NOMO-1 treated with dmso at 0.1 percent for 144 hours (cell line): ENCODE results near the gene KAT5.
"Not testable (repeated sequence)": the region's sequence is repeated elsewhere in the genome, so short reads cannot be mapped to it uniquely, and the experiment has no call there.

Experiments used
- DNase-seq: peaks from one replicate; lab custom pipeline; 2025; ENCODE audit not compliant: unreplicated experiment; lab: John Stamatoyannopoulos, UW

The KAT5 gene

GRCh38 chr11:65708451-65708850, 3.6 kb upstream of the KAT5 start:
- DNase-seq = no peak

- no peak for DNase-seq
Measured at GRCh38 chr11:65709661-65710060, 2.4 kb upstream of the KAT5 start.

GRCh38 chr11:65710421-65710820, 1.6 kb upstream of the KAT5 start:
- DNase-seq = no peak

- no peak for DNase-seq
Measured at GRCh38 chr11:65712633-65713076, 603 bp downstream of the KAT5 start.

- DNase-seq = no peak
Measured at GRCh38 chr11:65713212-65713969, 1.3 kb downstream of the KAT5 start.

GRCh38 chr11:65714433-65714832, 2.4 kb downstream of the KAT5 start:
- DNase-seq = no peak

GRCh38 chr11:65716302-65716701, 4.2 kb downstream of the KAT5 start:
- no peak for DNase-seq

GRCh38 chr11:65716774-65717405, 4.8 kb downstream of the KAT5 start:
- no peak for DNase-seq

GRCh38 chr11:65717906-65718305, 5.9 kb downstream of the KAT5 start:
- DNase-seq = no peak

- DNase-seq = no peak
Measured at GRCh38 chr11:65718531-65718930, 6.5 kb downstream of the KAT5 start.

- no peak for DNase-seq
Measured at GRCh38 chr11:65718964-65719492, 7.0 kb downstream of the KAT5 start.

- DNase-seq = peak; percentile 46
Measured at GRCh38 chr11:65719871-65720210, 7.8 kb downstream of the KAT5 start.

- peak; percentile 68 for DNase-seq
Measured at GRCh38 chr11:65720211-65720934, 8.3 kb downstream of the KAT5 start, which contains the start of gene RNASEH2C. RNASEH2C (minus strand) TSS chr11:65720798; CDS start chr11:65720758, 40 bp downstream.

- no peak for DNase-seq
Measured at GRCh38 chr11:65722261-65722660, 10.2 kb downstream of the KAT5 start.

GRCh38 chr11:65726660-65727059, 14.6 kb downstream of the KAT5 start:
- no peak for DNase-seq

- no peak for DNase-seq
Measured at GRCh38 chr11:65727865-65728264, 15.8 kb downstream of the KAT5 start.

GRCh38 chr11:65730461-65730860, 18.4 kb downstream of the KAT5 start:
- no peak for DNase-seq

GRCh38 chr11:65735111-65735510, 23.1 kb downstream of the KAT5 start:
- not testable (repeated sequence) for DNase-seq

- no peak for DNase-seq
Measured at GRCh38 chr11:65736810-65737209, 24.8 kb downstream of the KAT5 start.

- DNase-seq = no peak
Measured at GRCh38 chr11:65739022-65739421, 27.0 kb downstream of the KAT5 start.

- no peak for DNase-seq
Measured at GRCh38 chr11:65741185-65741584, 29.1 kb downstream of the KAT5 start.

- DNase-seq = no peak
Measured at GRCh38 chr11:65742353-65742752, 30.3 kb downstream of the KAT5 start.
